Hepatocyte (in vitro differentiated cells): ENCODE measurements around the gene FAM234A. TPM values are rescaled to one million over a fixed set of nuclear protein-coding genes. Genes with fewer than 3 reads are reported as not detected.

Experiments
- DNase-seq: peaks from one replicate; pipeline ENCODE4 v3.0.0-alpha.2; 2016; ENCODE audit warnings: low spot score
- H2AFZ ChIP-seq: fragments of 200-600 bp; sonication (generic); 2 replicates; pipeline ENCODE4 v1.6.0; 2016; ENCODE audit warnings: antibody characterized with exemption, mild to moderate bottlenecking
- H3K27ac ChIP-seq: fragments of 200-600 bp; sonication (generic); 2 replicates; pipeline ENCODE4 v1.5.1; 2016; ENCODE audit warnings: mild to moderate bottlenecking
- H3K27me3 ChIP-seq: fragments of 200-600 bp; sonication (generic); 2 replicates; pipeline ENCODE4 v1.6.1; 2016
- H3K36me3 ChIP-seq: fragments of 200-600 bp; sonication (generic); replicated peaks from 2 replicates; pipeline ENCODE4 v1.5.1; 2016; ENCODE audit warnings: low read depth; ENCODE audit not compliant: insufficient read depth
- H3K4me1 ChIP-seq: fragments of 200-600 bp; sonication (generic); 2 replicates; pipeline ENCODE4 v1.5.1; 2016; ENCODE audit warnings: mild to moderate bottlenecking, moderate library complexity; ENCODE audit not compliant: insufficient read depth
- H3K4me2 ChIP-seq: fragments of 200-600 bp; sonication (generic); 2 replicates; pipeline ENCODE4 v1.6.0; 2016
- H3K4me3 ChIP-seq: fragments of 200-600 bp; sonication (generic); 2 replicates; pipeline ENCODE4 v1.5.1; 2016; ENCODE audit warnings: mild to moderate bottlenecking
- H3K79me2 ChIP-seq: fragments of 200-600 bp; sonication (generic); 2 replicates; pipeline ENCODE4 v1.6.0; 2017; ENCODE audit warnings: mild to moderate bottlenecking
- H3K9me2 ChIP-seq: fragments of 200-600 bp; sonication (generic); replicated peaks from 2 replicates; pipeline ENCODE4 v1.6.0; 2017; ENCODE audit warnings: mild to moderate bottlenecking; ENCODE audit not compliant: insufficient read depth
- H3K9me3 ChIP-seq: fragments of 200-600 bp; sonication (generic); 2 replicates; pipeline ENCODE4 v1.5.1; 2016; ENCODE audit warnings: low read depth, mild to moderate bottlenecking
- H4K20me1 ChIP-seq: fragments of 200-600 bp; sonication (generic); 2 replicates; pipeline ENCODE4 v1.6.0; 2016; ENCODE audit warnings: mild to moderate bottlenecking; ENCODE audit not compliant: insufficient read depth, poor library complexity, severe bottlenecking
- EZH2 ChIP-seq: fragments of 200-600 bp; sonication (generic); IDR thresholded peaks from 2 replicates; pipeline ENCODE4 v1.6.1; 2016; ENCODE audit warnings: antibody characterized with exemption, mild to moderate bottlenecking, borderline replicate concordance
- EZH2phosphoT487 ChIP-seq: fragments of 200-600 bp; sonication (generic); IDR thresholded peaks from one replicate; pipeline ENCODE4 v1.6.1; 2018; ENCODE audit warnings: antibody characterized with exemption, mild to moderate bottlenecking, low read depth, moderate library complexity; ENCODE audit not compliant: unreplicated experiment, severe bottlenecking
- WGBS: methylation state at CpG from one replicate; pipeline ENCODE4 v1.1.6; 2016; ENCODE audit warnings: low lambda C conversion rate; ENCODE audit errors: missing lambda C conversion rate; 5-methylcytosine and 5-hydroxymethylcytosine counted together
- polyA plus RNA-seq: library from polyadenylated mRNA; unstranded; fragments of >200 nt; fragmentation: Nextera tagmentation; extraction: Ambion mirVana; gene quantifications from 2 replicates; pipeline ENCODE4 v1.2.1, GENCODE V29; 2016
- total RNA-seq: library from RNA; depleted of rRNA; stranded (reverse); fragments of >200 nt; gene quantifications from 2 replicates; pipeline ENCODE4 v1.2.3, GENCODE V29; 2014
- TF ChIP-seq, protein P1 (sequence below): fragments of 200-600 bp; sonication (generic); IDR thresholded peaks from 2 replicates; pipeline ENCODE4 v1.5.1; 2016; ENCODE audit warnings: antibody characterized with exemption, mild to moderate bottlenecking; ENCODE audit not compliant: poor library complexity

FAM234A gene
- total and polyA plus RNA-seq, 2 experiments from 2014 or later = 84.1 to 106 TPM

GRCh38 chr16:187330-187729, 47.3 kb upstream of the FAM234A start:
- Histone ChIP-seq H4K20me1 (no peaks in the 10 kb centered on the region), H3K36me3 (no peaks in the 10 kb centered on the region)

GRCh38 chr16:188674-189073, 45.9 kb upstream of the FAM234A start:
- no peaks in the 10 kb centered on the region for H4K20me1 ChIP-seq
- no peak for DNase-seq
- no peaks in the 10 kb centered on the region for H3K27me3 ChIP-seq
- WGBS = 81% methylated on average over 8 of the region's 8 CpGs
- H2AFZ ChIP-seq = no peak overlapping the region
- no peaks in the 10 kb centered on the region for H3K36me3 ChIP-seq
- no peak overlapping the region for H3K27ac ChIP-seq
- H3K4me3 ChIP-seq = no peak overlapping the region
- H3K4me1 ChIP-seq = no peaks in the 10 kb centered on the region
- peaks cover 2% of the 10 kb centered on the region for H3K79me2 ChIP-seq
- H3K9me3 ChIP-seq = no peaks in the 10 kb centered on the region
- TF ChIP-seq EZH2phosphoT487 (no peak), EZH2 (no peak)
- TF ChIP-seq, protein P1, sequence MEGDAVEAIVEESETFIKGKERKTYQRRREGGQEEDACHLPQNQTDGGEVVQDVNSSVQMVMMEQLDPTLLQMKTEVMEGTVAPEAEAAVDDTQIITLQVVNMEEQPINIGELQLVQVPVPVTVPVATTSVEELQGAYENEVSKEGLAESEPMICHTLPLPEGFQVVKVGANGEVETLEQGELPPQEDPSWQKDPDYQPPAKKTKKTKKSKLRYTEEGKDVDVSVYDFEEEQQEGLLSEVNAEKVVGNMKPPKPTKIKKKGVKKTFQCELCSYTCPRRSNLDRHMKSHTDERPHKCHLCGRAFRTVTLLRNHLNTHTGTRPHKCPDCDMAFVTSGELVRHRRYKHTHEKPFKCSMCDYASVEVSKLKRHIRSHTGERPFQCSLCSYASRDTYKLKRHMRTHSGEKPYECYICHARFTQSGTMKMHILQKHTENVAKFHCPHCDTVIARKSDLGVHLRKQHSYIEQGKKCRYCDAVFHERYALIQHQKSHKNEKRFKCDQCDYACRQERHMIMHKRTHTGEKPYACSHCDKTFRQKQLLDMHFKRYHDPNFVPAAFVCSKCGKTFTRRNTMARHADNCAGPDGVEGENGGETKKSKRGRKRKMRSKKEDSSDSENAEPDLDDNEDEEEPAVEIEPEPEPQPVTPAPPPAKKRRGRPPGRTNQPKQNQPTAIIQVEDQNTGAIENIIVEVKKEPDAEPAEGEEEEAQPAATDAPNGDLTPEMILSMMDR = peak; percentile 14
- no peaks in the 10 kb centered on the region for H3K9me2 ChIP-seq
- H3K4me2 ChIP-seq = no peak overlapping the region

More at GRCh38 chr16:187330-187729, 47.3 kb upstream of the FAM234A start:
- Histone ChIP-seq H3K27me3 (no peaks in the 10 kb centered on the region), H3K4me3 (no peak overlapping the region), H3K27ac (no peak overlapping the region), H3K79me2 (no peaks in the 10 kb centered on the region), H2AFZ (no peak overlapping the region), H3K9me3 (no peaks in the 10 kb centered on the region), H3K9me2 (no peaks in the 10 kb centered on the region), H3K4me2 (no peak overlapping the region), H3K4me1 (no peaks in the 10 kb centered on the region)
- TF ChIP-seq EZH2phosphoT487 = no peak
- TF ChIP-seq, protein P1 = no peak
- TF ChIP-seq EZH2 = no peak
- WGBS = 99% methylated on average over 8 of the region's 8 CpGs
- no peak for DNase-seq

DNA sequence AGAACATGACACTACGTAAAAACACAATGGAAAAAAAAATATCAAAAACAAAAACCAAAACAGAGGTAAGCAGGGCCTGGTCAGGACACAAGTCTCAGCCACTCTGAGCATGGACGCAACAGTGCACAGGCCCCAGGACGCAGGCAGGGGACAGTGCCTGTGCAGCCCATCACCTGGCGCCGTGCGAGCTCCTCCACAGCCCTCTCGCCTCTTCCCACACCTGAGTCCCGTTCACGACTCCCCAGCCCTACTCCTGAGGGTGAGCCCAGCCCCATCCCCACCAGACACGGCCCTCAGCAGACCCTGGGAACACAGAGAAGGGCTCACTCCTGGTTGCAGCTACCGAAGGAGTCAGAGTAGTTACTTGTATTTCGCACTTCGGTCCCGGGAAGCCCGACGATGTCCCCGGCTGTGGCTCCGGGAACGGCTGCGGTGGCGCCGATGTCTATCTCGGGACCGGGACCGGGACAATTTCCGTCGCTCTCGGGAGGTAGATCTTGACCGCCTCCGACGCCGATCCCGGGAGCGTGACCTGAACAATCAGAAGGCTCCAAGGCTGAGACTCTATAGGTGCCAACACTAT, 44.9 kb upstream of the FAM234A start:
- TF ChIP-seq EZH2 (no peak), EZH2phosphoT487 (no peak)
- TF ChIP-seq, protein P1 = no peak
- H3K9me2 ChIP-seq = no peaks in the 10 kb centered on the region
- H3K9me3 ChIP-seq = no peaks in the 10 kb centered on the region
- H3K27me3 ChIP-seq = no peaks in the 10 kb centered on the region
- H3K79me2 ChIP-seq = peaks cover 2% of the 10 kb centered on the region
- no peaks in the 10 kb centered on the region for H3K4me1 ChIP-seq
- H3K27ac ChIP-seq = no peak overlapping the region
- H4K20me1 ChIP-seq = peaks cover 6% of the 10 kb centered on the region
- no peaks in the 10 kb centered on the region for H3K36me3 ChIP-seq
- no peak overlapping the region for H3K4me2 ChIP-seq
- 98% methylated on average over 33 of the region's 34 CpGs for WGBS
- no peak overlapping the region for H2AFZ ChIP-seq
- H3K4me3 ChIP-seq = no peak overlapping the region
- DNase-seq = no peak

DNA sequence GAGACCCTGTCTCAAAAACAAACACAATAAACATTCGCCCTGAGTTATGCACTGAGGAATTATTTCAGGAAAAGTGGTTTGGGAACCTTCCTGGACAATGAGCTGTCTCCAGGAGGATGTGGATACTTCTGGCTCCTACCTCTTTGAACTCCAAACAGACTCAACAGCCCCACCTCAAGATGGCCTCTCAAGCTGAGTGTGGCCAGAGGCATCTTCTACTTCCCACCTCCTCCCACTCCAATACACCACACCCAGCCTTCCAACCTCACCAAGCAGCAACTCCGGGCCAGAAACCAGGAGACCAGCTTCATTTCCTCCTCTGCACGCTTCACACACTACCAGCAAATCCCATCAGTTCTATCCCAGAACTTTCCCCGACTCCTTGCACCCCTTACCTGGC, 42.8 kb upstream of the FAM234A start:
- DNase-seq = no peak
- WGBS = 91% methylated on average over 4 of the region's 4 CpGs
- no peaks in the 10 kb centered on the region for H3K4me1 ChIP-seq
- peaks cover 10% of the 10 kb centered on the region for H4K20me1 ChIP-seq
- H3K27me3 ChIP-seq = no peaks in the 10 kb centered on the region
- H3K79me2 ChIP-seq = peaks cover 2% of the 10 kb centered on the region
- no peak overlapping the region for H3K4me3 ChIP-seq
- H3K27ac ChIP-seq = no peak overlapping the region
- H3K36me3 ChIP-seq = no peaks in the 10 kb centered on the region
- H3K9me2 ChIP-seq = no peaks in the 10 kb centered on the region
- no peaks in the 10 kb centered on the region for H3K9me3 ChIP-seq
- no peak overlapping the region for H2AFZ ChIP-seq
- H3K4me2 ChIP-seq = no peak overlapping the region
- TF ChIP-seq, protein P1 = no peak
- TF ChIP-seq EZH2phosphoT487 (no peak), EZH2 (no peak)
